Measurements from ENCODE around the gene PGM1. TPM values are rescaled to one million over a fixed set of nuclear protein-coding genes. Genes with fewer than 3 reads are reported as not detected.

The PGM1 gene
- total RNA-seq, 1 experiment from 2014 or later, result 54.6 TPM

- TF ChIP-seq REST (IDR thresholded peaks at IDR 0.05; ENCODE audit: low read depth) (no peak), SIN3A (IDR thresholded peaks at IDR 0.05; ENCODE audit: low read depth) (no peak), EZH2phosphoT487 (IDR thresholded peaks at IDR 0.05; ENCODE audit: borderline replicate concordance) (no peak)
Observed at GRCh38 chr1:63643517-63643916, 50.3 kb downstream of the PGM1 start (continued).

DNA sequence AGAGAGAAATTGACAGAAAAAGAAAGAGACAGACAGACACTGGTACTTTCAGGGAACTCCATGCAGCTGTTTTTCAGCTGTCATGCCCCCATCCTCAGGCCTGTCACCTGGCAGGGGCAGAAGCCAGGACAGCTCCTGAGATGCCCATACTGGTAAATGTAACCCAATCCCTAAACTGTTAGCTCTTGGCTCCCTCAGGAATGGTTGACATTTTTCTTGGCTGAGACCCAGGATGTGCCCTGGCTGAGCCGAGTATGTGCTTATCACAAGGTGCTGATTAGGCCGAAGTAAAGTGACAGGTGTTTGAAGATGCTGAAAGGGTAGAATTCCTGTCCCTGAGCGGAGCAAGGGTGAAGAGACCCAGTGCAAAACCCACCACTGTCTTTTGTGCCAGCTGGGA lies 50.7 kb downstream of the PGM1 start:
- DNase-seq (ENCODE audit: low read depth, low spot score) (no peak), ATAC-seq (no peak)
- Histone ChIP-seq H3K36me3 (ENCODE audit: control insufficient read depth in 1 of 2, insufficient read depth in 2 of 2, low read length in 2 of 2) (peaks cover 0 to 5% of the 10 kb centered on the region in 2 experiments; a peak in 1 of 4 replicates), H3K9me2 (ENCODE audit: insufficient read depth) (no peaks in the 10 kb centered on the region), H3K79me2 (ENCODE audit: insufficient read depth, low read length) (no peaks in the 10 kb centered on the region), H3K27me3 (ENCODE audit: insufficient read depth, low read length) (no peaks in the 10 kb centered on the region), H3K9ac (ENCODE audit: low read length) (no peak overlapping the region), H3K4me3 (replicated peaks in 1 of 2; ENCODE audit: low read depth in 1 of 2, low read length in 2 of 2) (no peak overlapping the region), H2AFZ (ENCODE audit: low read depth, low read length, poor library complexity, severe bottlenecking) (no peak overlapping the region), H3K9me3 (ENCODE audit: control insufficient read depth in 1 of 2, insufficient read depth in 1 of 2, low read depth in 1 of 2, low read length in 2 of 2) (no peaks in the 10 kb centered on the region), H4K20me1 (ENCODE audit: insufficient read depth) (no peaks in the 10 kb centered on the region), H3K27ac (ENCODE audit: low read depth, low read length) (no peak overlapping the region), H3K4me1 (ENCODE audit: control insufficient read depth in 1 of 2, insufficient read depth in 2 of 2, low read length in 2 of 2) (peaks cover 7 to 9% of the 10 kb centered on the region in 2 experiments; a peak in 2 of 4 replicates), H3K4me2 (ENCODE audit: low read length) (no peak overlapping the region)
- ChIA-PET RAD21 (ENCODE audit: low non-redundant PET in 1 of 2, low total read pairs in 2 of 2, uncharacterized antibody in 2 of 2, unreplicated experiment in 2 of 2) (no interaction called here), POLR2A (interaction anchor here (0.9 kb wide), 1 partner anchor 8 kb away, joined by 3 read pairs; no protein-coding TSS in a partner anchor), CTCF (interaction anchor here (1.2 kb wide), 1 partner anchor 17 kb away, joined by 3 read pairs; no protein-coding TSS in a partner anchor)
- BruUV-seq (replicated peaks), result no TSS peak
- intact Hi-C loops (cut with micrococcal nuclease), result no loop called here
- TF ChIP-seq ZNF274 (IDR thresholded peaks at IDR 0.05; ENCODE audit: low read depth, low read length) (no peak), CEBPB (IDR thresholded peaks at IDR 0.05; ENCODE audit: low read depth) (no peak), REST (IDR thresholded peaks at IDR 0.05; ENCODE audit: low read depth) (no peak), CTCF (IDR thresholded peaks at IDR 0.05 in 2 of 3, conservative IDR thresholded peaks at IDR 0.05 in 1 of 3; ENCODE audit: borderline replicate concordance in 1 of 3, insufficient read depth in 1 of 3, low read depth in 2 of 3, low read length in 2 of 3) (no peak), JUND (IDR thresholded peaks at IDR 0.05) (no peak), TCF7L2 (IDR thresholded peaks at IDR 0.05; ENCODE audit: borderline replicate concordance, extremely low read depth, insufficient read depth, insufficient read length) (no peak)

Data from HCT116 (cell line).